CD4-positive, alpha-beta T cell (primary cell): ENCODE data around the gene FRY. TPM values are rescaled to one million over a fixed set of nuclear protein-coding genes. Genes with fewer than 3 reads are reported as not detected.

Experiments used
- ATAC-seq: fragments of 200-7000 bp; cut with Tn5 transposase; one replicate; pipeline ENCODE4 v1.10.0; 2022; ENCODE audit warnings: mild to moderate bottlenecking; ENCODE audit not compliant: poor library complexity
- CTCF ChIA-PET: fragments of 350-600 bp; sonication (Branson Sonifier 250); formaldehyde crosslinking; loops from one replicate; lab custom pipeline; 2021; ENCODE audit warnings: antibody characterized with exemption, inconsistent platforms; lab: Charles Lee
- POLR2A ChIA-PET: fragments of 350-600 bp; sonication (Branson Sonifier 250); formaldehyde crosslinking; loops from one replicate; lab custom pipeline; 2021; ENCODE audit warnings: antibody characterized with exemption, inconsistent platforms; lab: Charles Lee
- DNase-seq, 14 experiments: peaks; one replicate each; pipeline ENCODE4 v3.0.0-alpha.2; 2013 to 2020; ENCODE audit warnings: mixed read lengths in 2 of 14
- H3K27ac ChIP-seq, 2 donors: one replicate each; pipeline versions ENCODE4 v1.5.1 to v1.7.0; 2013; ENCODE audit warnings: low read length in 2 of 2, low read depth in 1 of 2, mild to moderate bottlenecking in 1 of 2
- H3K27me3 ChIP-seq, 2 experiments: 1 replicate in 1 of 2; 2 replicates in 1 of 2; pipeline versions ENCODE4 v1.6.1 to v1.7.0; 2013; ENCODE audit warnings: low read length in 2 of 2, control low read depth in 1 of 2, mild to moderate bottlenecking in 1 of 2, moderate library complexity in 1 of 2; ENCODE audit not compliant: insufficient read depth in 2 of 2, control insufficient read depth in 1 of 2
- H3K36me3 ChIP-seq: one replicate; pipeline ENCODE4 v1.6.1; 2013; ENCODE audit warnings: low read length, control low read depth; ENCODE audit not compliant: insufficient read depth
- H3K4me1 ChIP-seq: one replicate; pipeline ENCODE4 v1.6.1; 2013; ENCODE audit warnings: low read length, control low read depth; ENCODE audit not compliant: insufficient read depth
- H3K4me3 ChIP-seq: one replicate; pipeline ENCODE4 v1.5.1; 2013; ENCODE audit warnings: mild to moderate bottlenecking, low read length, moderate library complexity
- H3K9me3 ChIP-seq, 2 experiments: 1 replicate in 1 of 2; 2 replicates in 1 of 2; pipeline versions ENCODE4 v1.6.1 to v1.7.0; 2013; ENCODE audit warnings: low read length in 2 of 2, mild to moderate bottlenecking in 2 of 2, control low read depth in 1 of 2, moderate library complexity in 1 of 2; ENCODE audit not compliant: control insufficient read depth in 1 of 2, insufficient read depth in 1 of 2
- H3K27ac Mint-ChIP-seq: one replicate; pipeline ENCODE4 v1.8.0; 2020; ENCODE audit warnings: mixed read lengths
- H3K27me3 Mint-ChIP-seq: one replicate; pipeline ENCODE4 v1.8.0; 2021; ENCODE audit warnings: mixed read lengths
- H3K36me3 Mint-ChIP-seq: one replicate; pipeline ENCODE4 v1.8.0; 2021; ENCODE audit warnings: low read depth, mixed read lengths
- H3K4me1 Mint-ChIP-seq: one replicate; pipeline ENCODE4 v1.8.0; 2021; ENCODE audit warnings: low read depth, mixed read lengths
- H3K4me3 Mint-ChIP-seq: one replicate; pipeline ENCODE4 v1.8.0; 2020; ENCODE audit warnings: mild to moderate bottlenecking, mixed read lengths
- H3K9me3 Mint-ChIP-seq: one replicate; pipeline ENCODE4 v1.8.0; 2020; ENCODE audit warnings: mixed read lengths
- CTCF ChIP-seq: fragments of 200-600 bp; IDR thresholded peaks from one replicate; pipeline ENCODE4 v1.8.0; 2022; ENCODE audit warnings: antibody characterized with exemption, mild to moderate bottlenecking
- intact Hi-C, 2 experiments: fragments of 100-400 bp; cut with DNase I in 1 of 2; cut with micrococcal nuclease in 1 of 2; formaldehyde crosslinking; loops; one replicate each; pipeline versions ENCODE4 v1.15.1 to v1.9.0; 2023 to 2025; cut with DNase I, micrococcal nuclease
- total RNA-seq, 174 experiments: library from RNA in 2 of 174; stranded (reverse) in 2 of 174; gene quantifications; one replicate each; pipeline ENCODE4 v1.2.3 and lab custom pipeline; 2021 to 2026

The FRY gene
- total RNA-seq, 2 experiments from 2014 or later: 13.7 to 18.4 TPM

- no peak for TF ChIP-seq CTCF
- no peak overlapping the region for H3K27ac ChIP-seq
- peaks cover 41% of the 10 kb centered on the region for H3K36me3 Mint-ChIP-seq
- peaks cover 3% of the 10 kb centered on the region for H3K4me1 ChIP-seq
- H3K27ac Mint-ChIP-seq: no peak overlapping the region
- ChIA-PET POLR2A (no interaction called here), CTCF (no interaction called here)
- peaks cover 12% of the 10 kb centered on the region for H3K36me3 ChIP-seq
- ATAC-seq (no peak), DNase-seq (no peak)
- H3K9me3 ChIP-seq: peaks cover 0 to 4% of the 10 kb centered on the region in 2 experiments
- H3K9me3 Mint-ChIP-seq: no peaks in the 10 kb centered on the region
- no peak overlapping the region for H3K4me3 ChIP-seq
- intact Hi-C loops: no loop called here
- no peaks in the 10 kb centered on the region for H3K27me3 ChIP-seq
- no peaks in the 10 kb centered on the region for H3K4me1 Mint-ChIP-seq
- no peaks in the 10 kb centered on the region for H3K27me3 Mint-ChIP-seq
- no peak overlapping the region for H3K4me3 Mint-ChIP-seq
Measured at GRCh38 chr13:32105653-32106313, 74.2 kb downstream of the FRY start.

GRCh38 chr13:32107474-32107873 is 75.9 kb downstream of the FRY start:
- no peak overlapping the region for H3K4me3 Mint-ChIP-seq
- H3K27ac ChIP-seq: no peak overlapping the region
- no peak overlapping the region for H3K27ac Mint-ChIP-seq
- H3K36me3 Mint-ChIP-seq: peaks cover 29% of the 10 kb centered on the region
- no peaks in the 10 kb centered on the region for H3K27me3 ChIP-seq
- CTCF ChIA-PET: no interaction called here
- H3K36me3 ChIP-seq: peaks cover 7% of the 10 kb centered on the region
- no peaks in the 10 kb centered on the region for H3K4me1 Mint-ChIP-seq
- DNase-seq (no peak), ATAC-seq (no peak)
- no peak overlapping the region for H3K4me3 ChIP-seq
- POLR2A ChIA-PET: no interaction called here
- H3K9me3 Mint-ChIP-seq: no peaks in the 10 kb centered on the region
- intact Hi-C loops: no loop called here
- no peak for TF ChIP-seq CTCF
- peaks cover 0 to 4% of the 10 kb centered on the region in 2 experiments for H3K9me3 ChIP-seq
- peaks cover 3% of the 10 kb centered on the region for H3K4me1 ChIP-seq
- H3K27me3 Mint-ChIP-seq: no peaks in the 10 kb centered on the region

- POLR2A ChIA-PET: no interaction called here
- no peaks in the 10 kb centered on the region for H3K27me3 Mint-ChIP-seq
- no peak overlapping the region for H3K27ac Mint-ChIP-seq
- H3K4me1 ChIP-seq: peaks cover 3% of the 10 kb centered on the region
- ATAC-seq (no peak), DNase-seq (no peak)
- H3K36me3 Mint-ChIP-seq: peaks cover 24% of the 10 kb centered on the region
- intact Hi-C loops: no loop called here
- H3K27me3 ChIP-seq: no peaks in the 10 kb centered on the region
- CTCF ChIA-PET: no interaction called here
- peaks cover 2% of the 10 kb centered on the region for H3K36me3 ChIP-seq
- H3K4me3 ChIP-seq: no peak overlapping the region
- TF ChIP-seq CTCF: no peak
- H3K4me3 Mint-ChIP-seq: no peak overlapping the region
- peaks cover 0 to 2% of the 10 kb centered on the region in 2 experiments for H3K9me3 ChIP-seq
- no peaks in the 10 kb centered on the region for H3K4me1 Mint-ChIP-seq
- H3K9me3 Mint-ChIP-seq: no peaks in the 10 kb centered on the region
- no peak overlapping the region for H3K27ac ChIP-seq
Measured at GRCh38 chr13:32107973-32108372, 76.4 kb downstream of the FRY start.
